Activated T-helper 17 cell treated with anti-CD3 and anti-CD28 coated beads, Interleukin-2, amount 50 U/mL, for 72 hours (primary cell): ENCODE data around the gene MEN1. TPM values are rescaled to one million over a fixed set of nuclear protein-coding genes. Genes with fewer than 3 reads are reported as not detected.

Source experiments
- ATAC-seq: fragments of 150-1000 bp; cut with Tn5 transposase; replicated peaks from 2 replicates; pipeline ENCODE4 v1.10.0; 2021; ENCODE audit warnings: mild to moderate bottlenecking, moderate library complexity
- H3K27ac Mint-ChIP-seq: one replicate; pipeline ENCODE4 v1.8.0; 2022; ENCODE audit warnings: mixed read lengths
- H3K27me3 Mint-ChIP-seq: one replicate; pipeline ENCODE4 v1.8.0; 2022; ENCODE audit warnings: mixed read lengths
- H3K36me3 Mint-ChIP-seq: one replicate; pipeline ENCODE4 v1.8.0; 2022; ENCODE audit warnings: low read depth, mild to moderate bottlenecking, mixed read lengths
- H3K4me1 Mint-ChIP-seq: one replicate; pipeline ENCODE4 v1.8.0; 2022; ENCODE audit warnings: mixed read lengths
- H3K4me3 Mint-ChIP-seq: one replicate; pipeline ENCODE4 v1.8.0; 2022; ENCODE audit warnings: mild to moderate bottlenecking, mixed read lengths
- H3K9me3 Mint-ChIP-seq: one replicate; pipeline ENCODE4 v1.8.0; 2022; ENCODE audit warnings: mixed read lengths
- total RNA-seq, 2 donors: library from RNA; stranded (reverse); gene quantifications; one replicate each; pipeline ENCODE4 v1.2.3, GENCODE V29; 2022

MEN1 gene
- total RNA-seq = 10 to 100 TPM; 17.9 to 28.2 TPM

GRCh38 chr11:64810271-64810890 lies at the start of gene MEN1:
TSS of gene MEN1 (minus strand) at chr11:64810551. CDS start at chr11:64810109, 442 bp downstream.
- Mint-ChIP-seq H3K4me3 (peak within 1 kb of the TSS; percentile 94), H3K9me3 (no peaks in the 10 kb centered on the region), H3K27ac (peak within 1 kb of the TSS; percentile 94), H3K27me3 (no peaks in the 10 kb centered on the region), H3K36me3 (peaks cover 12% of the 10 kb centered on the region), H3K4me1 (peaks cover 12% of the 10 kb centered on the region)
- peak; percentile 90 for ATAC-seq

- Mint-ChIP-seq H3K36me3 (peaks cover 72% of the 10 kb centered on the region), H3K4me3 (peak overlapping the region; percentile 78), H3K27ac (peak overlapping the region; percentile 87), H3K4me1 (peaks cover 36% of the 10 kb centered on the region), H3K27me3 (no peaks in the 10 kb centered on the region), H3K9me3 (no peaks in the 10 kb centered on the region)
- peak; percentile 63 for ATAC-seq
These were observed 49.4 kb upstream of the MEN1 start for GRCh38 chr11:64859542-64860414.

GRCh38 chr11:64858467-64859263 lies 48.3 kb upstream of the MEN1 start:
- H3K4me1 Mint-ChIP-seq = peaks cover 42% of the 10 kb centered on the region
- no peaks in the 10 kb centered on the region for H3K27me3 Mint-ChIP-seq
- no peaks in the 10 kb centered on the region for H3K9me3 Mint-ChIP-seq
- peak overlapping the region; percentile 87 for H3K27ac Mint-ChIP-seq
- peak; percentile 66 for ATAC-seq
- peaks cover 80% of the 10 kb centered on the region for H3K36me3 Mint-ChIP-seq
- peak overlapping the region; percentile 78 for H3K4me3 Mint-ChIP-seq

- Mint-ChIP-seq H3K9me3 (no peaks in the 10 kb centered on the region), H3K27me3 (no peaks in the 10 kb centered on the region), H3K27ac (no peak overlapping the region), H3K4me3 (peak overlapping the region; percentile 29), H3K36me3 (peaks cover 91% of the 10 kb centered on the region), H3K4me1 (peaks cover 46% of the 10 kb centered on the region)
- no peak for ATAC-seq
These were observed 47.1 kb upstream of the MEN1 start for GRCh38 chr11:64857485-64857884.

- Mint-ChIP-seq H3K27me3 (no peaks in the 10 kb centered on the region), H3K4me1 (peaks cover 45% of the 10 kb centered on the region), H3K36me3 (peaks cover 95% of the 10 kb centered on the region), H3K9me3 (no peaks in the 10 kb centered on the region), H3K27ac (peak overlapping the region; percentile 84), H3K4me3 (peak overlapping the region; percentile 87)
- peak; percentile 51 for ATAC-seq
These were observed 46.3 kb upstream of the MEN1 start for GRCh38 chr11:64856382-64857227.

GRCh38 chr11:64855596-64856304 lies 45.4 kb upstream of the MEN1 start:
- ATAC-seq = no peak
- Mint-ChIP-seq H3K27me3 (no peaks in the 10 kb centered on the region), H3K4me3 (peak overlapping the region; percentile 87), H3K27ac (peak overlapping the region; percentile 84), H3K36me3 (peaks cover 91% of the 10 kb centered on the region), H3K4me1 (peaks cover 48% of the 10 kb centered on the region), H3K9me3 (no peaks in the 10 kb centered on the region)

- no peak for ATAC-seq
- H3K9me3 Mint-ChIP-seq = no peaks in the 10 kb centered on the region
- peak overlapping the region; percentile 84 for H3K27ac Mint-ChIP-seq
- peaks cover 42% of the 10 kb centered on the region for H3K4me1 Mint-ChIP-seq
- H3K36me3 Mint-ChIP-seq = peaks cover 84% of the 10 kb centered on the region
- H3K4me3 Mint-ChIP-seq = peak overlapping the region; percentile 87
- no peaks in the 10 kb centered on the region for H3K27me3 Mint-ChIP-seq
These were observed 44.5 kb upstream of the MEN1 start for GRCh38 chr11:64854534-64855502.

- no peaks in the 10 kb centered on the region for H3K27me3 Mint-ChIP-seq
- H3K27ac Mint-ChIP-seq = peak overlapping the region; percentile 84
- peak overlapping the region; percentile 87 for H3K4me3 Mint-ChIP-seq
- H3K9me3 Mint-ChIP-seq = no peaks in the 10 kb centered on the region
- ATAC-seq = no peak
- H3K4me1 Mint-ChIP-seq = peaks cover 45% of the 10 kb centered on the region
- peaks cover 77% of the 10 kb centered on the region for H3K36me3 Mint-ChIP-seq
These were observed 43.8 kb upstream of the MEN1 start for GRCh38 chr11:64854157-64854533.

- Mint-ChIP-seq H3K27me3 (no peaks in the 10 kb centered on the region), H3K4me3 (peak overlapping the region; percentile 87), H3K9me3 (no peaks in the 10 kb centered on the region), H3K36me3 (peaks cover 72% of the 10 kb centered on the region), H3K27ac (peak overlapping the region; percentile 92), H3K4me1 (peaks cover 48% of the 10 kb centered on the region)
- no peak for ATAC-seq
These were observed 43.4 kb upstream of the MEN1 start for GRCh38 chr11:64853709-64854108.

- peak overlapping the region; percentile 92 for H3K27ac Mint-ChIP-seq
- H3K4me3 Mint-ChIP-seq = peak overlapping the region; percentile 87
- peaks cover 53% of the 10 kb centered on the region for H3K4me1 Mint-ChIP-seq
- no peak for ATAC-seq
- no peaks in the 10 kb centered on the region for H3K27me3 Mint-ChIP-seq
- peaks cover 65% of the 10 kb centered on the region for H3K36me3 Mint-ChIP-seq
- no peaks in the 10 kb centered on the region for H3K9me3 Mint-ChIP-seq
These were observed 42.6 kb upstream of the MEN1 start for GRCh38 chr11:64852804-64853509.

GRCh38 chr11:64851831-64852351 lies 41.5 kb upstream of the MEN1 start:
- peaks cover 55% of the 10 kb centered on the region for H3K36me3 Mint-ChIP-seq
- peak overlapping the region; percentile 92 for H3K27ac Mint-ChIP-seq
- H3K4me3 Mint-ChIP-seq = peak overlapping the region; percentile 87
- no peak for ATAC-seq
- no peaks in the 10 kb centered on the region for H3K9me3 Mint-ChIP-seq
- peaks cover 57% of the 10 kb centered on the region for H3K4me1 Mint-ChIP-seq
- H3K27me3 Mint-ChIP-seq = no peaks in the 10 kb centered on the region
